GM20000 (cell line): ENCODE data around the gene CARD18.
"Not testable (repeated sequence)": the region's sequence is repeated elsewhere in the genome, so short reads cannot be mapped to it uniquely, and the experiment has no call there.

Experiments used
- DNase-seq: peaks from one replicate; pipeline ENCODE4 v3.0.0; 2012; ENCODE audit warnings: low spot score
- TF ChIP-seq, protein P1 (sequence below): IDR thresholded peaks from 2 replicates; pipeline ENCODE4 v1.5.1; 2012; ENCODE audit warnings: mild to moderate bottlenecking, control low read depth; ENCODE audit errors: extremely low read depth, missing control alignments

CARD18 gene

DNA sequence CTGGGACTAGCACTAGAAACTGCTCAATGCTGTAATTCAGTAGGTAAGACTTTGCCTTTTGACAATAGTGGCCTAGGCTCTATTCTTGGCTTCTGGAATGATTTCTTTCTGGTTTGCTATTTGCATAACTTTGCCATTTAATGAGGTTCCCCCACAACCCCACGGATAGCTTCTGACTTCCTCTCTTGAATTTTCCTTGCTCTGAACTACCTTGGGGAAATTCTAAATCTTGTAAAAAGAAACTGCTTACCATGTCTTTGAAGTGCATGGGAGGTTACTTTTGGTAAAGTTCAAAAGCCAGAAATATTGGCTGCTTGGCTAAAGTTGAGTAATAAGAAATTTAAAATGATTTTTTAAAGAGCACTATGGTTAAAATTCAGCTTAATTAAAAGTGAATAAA is 35.3 kb downstream of the CARD18 start:
- no peak for DNase-seq
- TF ChIP-seq, protein P1, sequence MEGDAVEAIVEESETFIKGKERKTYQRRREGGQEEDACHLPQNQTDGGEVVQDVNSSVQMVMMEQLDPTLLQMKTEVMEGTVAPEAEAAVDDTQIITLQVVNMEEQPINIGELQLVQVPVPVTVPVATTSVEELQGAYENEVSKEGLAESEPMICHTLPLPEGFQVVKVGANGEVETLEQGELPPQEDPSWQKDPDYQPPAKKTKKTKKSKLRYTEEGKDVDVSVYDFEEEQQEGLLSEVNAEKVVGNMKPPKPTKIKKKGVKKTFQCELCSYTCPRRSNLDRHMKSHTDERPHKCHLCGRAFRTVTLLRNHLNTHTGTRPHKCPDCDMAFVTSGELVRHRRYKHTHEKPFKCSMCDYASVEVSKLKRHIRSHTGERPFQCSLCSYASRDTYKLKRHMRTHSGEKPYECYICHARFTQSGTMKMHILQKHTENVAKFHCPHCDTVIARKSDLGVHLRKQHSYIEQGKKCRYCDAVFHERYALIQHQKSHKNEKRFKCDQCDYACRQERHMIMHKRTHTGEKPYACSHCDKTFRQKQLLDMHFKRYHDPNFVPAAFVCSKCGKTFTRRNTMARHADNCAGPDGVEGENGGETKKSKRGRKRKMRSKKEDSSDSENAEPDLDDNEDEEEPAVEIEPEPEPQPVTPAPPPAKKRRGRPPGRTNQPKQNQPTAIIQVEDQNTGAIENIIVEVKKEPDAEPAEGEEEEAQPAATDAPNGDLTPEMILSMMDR = no peak

DNA sequence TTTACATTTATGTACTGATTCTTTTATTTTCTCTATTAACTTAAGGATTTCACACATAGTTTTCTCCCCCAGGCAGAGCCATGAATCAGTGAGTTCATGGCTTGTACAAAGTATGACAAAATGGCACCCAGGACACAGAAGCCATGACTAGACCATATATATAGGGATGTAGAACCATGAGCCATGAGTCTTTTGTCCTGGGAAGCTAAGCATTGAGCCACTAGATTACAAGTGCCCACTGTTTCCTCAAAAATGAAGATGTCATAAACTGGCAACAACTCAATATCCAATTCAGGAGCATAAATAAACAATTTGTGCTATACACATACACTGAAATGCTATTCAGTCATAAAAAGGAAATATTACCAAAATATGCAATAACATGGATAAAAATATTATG is 36.2 kb downstream of the CARD18 start:
- TF ChIP-seq, protein P1 = no peak
- no peak for DNase-seq

DNA sequence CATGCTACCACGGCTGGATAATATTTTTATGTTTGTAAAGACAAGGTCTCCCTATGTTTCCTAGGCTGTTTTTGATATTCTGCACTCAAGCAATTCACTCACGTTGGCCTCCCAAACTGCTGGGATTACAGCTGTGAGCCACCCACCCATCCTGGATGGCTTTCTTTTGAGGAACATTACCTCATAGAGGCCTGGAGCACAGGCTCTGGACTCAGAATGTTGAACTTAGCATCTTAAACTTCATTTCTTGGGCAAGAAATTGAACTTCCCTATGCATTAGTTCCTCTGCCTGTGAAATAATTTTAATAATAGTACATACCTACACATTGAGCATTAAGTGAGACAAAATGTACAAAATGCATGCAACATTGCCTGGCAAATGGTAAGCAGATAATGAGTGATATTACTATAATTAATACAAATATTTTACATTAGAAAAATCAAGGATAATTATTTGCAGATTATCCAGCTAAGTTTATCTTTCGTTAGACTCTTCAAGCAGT is 37.4 kb downstream of the CARD18 start:
- DNase-seq = not testable (repeated sequence)

DNA sequence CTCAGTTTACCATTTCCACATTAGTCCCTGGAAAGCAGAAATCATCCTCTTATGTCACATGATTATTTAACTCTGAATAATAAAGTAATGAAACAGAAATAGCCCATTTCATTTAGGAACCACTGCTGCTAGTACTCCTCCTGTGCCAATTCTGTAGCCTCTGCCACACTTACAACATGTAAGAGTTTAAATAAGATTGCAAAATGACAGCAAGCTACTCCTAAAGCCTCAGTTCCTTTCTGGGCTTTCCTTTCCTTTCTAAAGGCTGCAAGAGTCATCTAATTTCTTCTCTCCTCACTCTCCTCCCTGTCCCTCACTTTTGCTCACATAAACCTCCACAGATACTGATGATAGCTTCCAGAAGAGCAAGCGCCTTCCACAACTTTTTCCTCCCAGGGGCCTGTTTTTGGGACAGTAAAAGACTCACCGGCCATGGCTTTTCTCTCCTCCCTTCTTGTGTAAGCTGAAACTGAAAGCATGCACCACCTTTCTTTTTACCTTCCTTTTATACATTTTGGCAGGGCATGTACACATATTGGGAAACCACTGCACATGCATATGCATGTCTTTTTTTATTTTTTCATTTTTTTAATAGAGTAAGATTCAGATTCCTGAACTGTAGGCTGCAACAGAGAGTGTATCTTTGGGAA is 38.5 kb downstream of the CARD18 start:
- DNase-seq = no peak
- TF ChIP-seq, protein P1 = no peak

DNA sequence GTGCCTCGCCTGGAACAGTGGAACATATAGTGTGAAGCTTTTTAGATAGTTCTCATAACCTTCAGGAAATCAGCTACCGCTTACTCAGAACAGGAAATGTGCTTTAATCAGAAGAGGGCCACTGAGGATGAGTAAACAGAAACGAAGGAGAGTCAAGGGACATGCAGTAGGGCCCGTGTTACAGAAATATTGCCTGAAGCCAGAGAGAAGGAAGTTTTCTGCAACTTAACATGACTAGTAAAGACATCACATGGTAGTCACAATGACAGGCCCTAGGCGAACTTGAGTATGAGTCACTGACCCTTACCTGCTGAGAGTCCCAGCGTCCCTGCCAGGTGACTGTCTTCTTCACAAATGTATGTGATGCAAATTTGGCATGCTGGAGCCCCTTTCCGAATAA is 39.4 kb downstream of the CARD18 start:
- DNase-seq = no peak
- TF ChIP-seq, protein P1 = no peak

DNA sequence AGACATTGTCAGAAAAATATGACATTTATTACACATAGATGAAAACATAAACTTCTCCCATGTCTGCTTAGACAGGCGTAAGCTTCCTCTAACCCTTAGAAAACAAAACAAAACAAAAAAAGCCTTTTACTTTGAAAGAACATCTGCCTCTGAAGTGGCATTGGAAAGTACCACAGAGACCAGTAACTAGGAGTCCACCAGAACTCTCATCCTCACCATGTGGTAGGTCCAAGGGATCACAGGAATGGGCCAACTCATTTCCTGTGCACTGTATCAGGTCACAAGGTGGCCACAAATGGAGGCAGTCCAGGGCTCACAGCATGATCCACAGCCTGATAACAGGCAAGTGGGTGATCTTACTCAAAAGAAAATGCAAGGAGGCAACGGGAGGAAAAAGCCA is 40.0 kb downstream of the CARD18 start:
- DNase-seq = not testable (repeated sequence)

DNA sequence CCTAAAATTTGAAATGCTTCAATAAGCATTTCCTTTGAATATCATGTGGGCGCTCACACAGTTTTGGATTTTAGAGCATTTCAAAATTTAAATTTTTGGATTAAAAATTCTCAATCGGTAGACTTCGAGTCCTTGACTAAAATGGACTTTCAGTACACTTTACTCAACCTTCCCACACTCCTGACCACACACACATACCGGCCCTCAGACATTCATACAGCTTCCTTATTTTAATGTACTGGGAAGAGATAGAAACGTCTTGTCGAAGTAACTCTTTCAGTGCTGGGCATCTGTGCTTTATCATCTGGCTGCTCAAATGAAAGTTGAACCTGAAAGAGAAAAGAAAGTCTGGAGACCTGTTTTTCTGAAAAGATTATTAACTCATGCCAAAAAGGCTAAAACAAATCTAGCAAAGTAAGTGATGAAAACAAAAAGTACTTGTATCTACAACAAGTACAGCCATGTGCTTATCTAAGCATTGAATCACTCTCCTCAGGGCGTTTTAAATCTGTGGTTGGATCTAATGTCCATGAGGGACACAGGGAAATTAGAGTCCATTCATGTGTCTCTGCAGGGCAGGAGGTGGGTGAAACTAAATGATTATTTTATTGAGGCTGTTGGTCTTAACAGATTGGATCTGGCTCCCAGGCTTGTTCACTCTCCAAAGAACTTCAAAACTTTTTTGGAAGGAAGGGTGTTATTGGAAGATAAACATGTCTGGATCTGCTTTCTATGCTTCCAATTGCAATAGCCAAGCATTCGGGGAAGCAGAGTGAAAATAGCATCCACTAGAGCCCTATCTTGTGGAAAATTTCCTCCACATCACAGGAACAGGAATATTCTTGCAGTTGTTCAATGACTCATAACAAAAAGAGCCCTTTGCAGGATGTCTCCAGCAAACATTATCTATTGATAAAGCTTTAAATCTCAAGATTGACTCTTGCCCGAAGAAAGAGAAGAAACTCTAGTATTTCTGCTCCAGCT is 47.0 kb downstream of the CARD18 start:
- TF ChIP-seq, protein P1 = no peak
- DNase-seq = no peak
